Endothelial cell of umbilical vein (primary cell): ENCODE data around the gene ZNF148. TPM values are rescaled to one million over a fixed set of nuclear protein-coding genes. Genes with fewer than 3 reads are reported as not detected.

Experiments
- BruUV-seq: library from RNA; stranded (reverse); fragments of 400-500 nt; replicated peaks from 2 replicates; lab custom pipeline; 2021; lab: Mats Ljungman, UMichigan
- CTCF ChIA-PET: fragments of 300-600, 350-600 bp; sonication (Branson Sonifier 250); formaldehyde crosslinking; loops from one replicate; lab custom pipeline; 2021; ENCODE audit warnings: antibody characterized with exemption, inconsistent platforms; lab: Charles Lee
- POLR2A ChIA-PET: fragments of 300-600, 350-600 bp; sonication (Branson Sonifier 250); formaldehyde crosslinking; loops from one replicate; lab custom pipeline; 2021; ENCODE audit warnings: antibody characterized with exemption, inconsistent platforms; lab: Charles Lee
- DNase-seq: peaks from one replicate; pipeline ENCODE4 v3.0.0-alpha.2; 2011; ENCODE audit warnings: low read depth, low spot score
- FAIRE-seq: peaks from 2 replicates; lab custom pipeline; 2011; peaks lifted over from hg19 to GRCh38; lab: Jason Lieb, UNC
- H2AFZ ChIP-seq: 2 replicates; pipeline ENCODE4 v1.6.0; 2012; ENCODE audit warnings: low read depth, low read length, control low read depth, inconsistent platforms
- H3K27ac ChIP-seq: 2 replicates; pipeline ENCODE4 v1.5.1; 2011; ENCODE audit warnings: low read depth, mild to moderate bottlenecking, control low read depth, low read length, moderate library complexity; ENCODE audit not compliant: insufficient read depth
- H3K27me3 ChIP-seq, 2 experiments: 2 replicates each; pipeline versions ENCODE4 v1.6.0 to v1.6.1; 2011; ENCODE audit warnings: low read length in 2 of 2, mixed read lengths in 1 of 2; ENCODE audit not compliant: control insufficient read depth in 2 of 2, insufficient read depth in 2 of 2
- H3K36me3 ChIP-seq, 2 experiments: 2 replicates in 1 of 2; 3 replicates in 1 of 2; pipeline ENCODE4 v1.5.1; 2011; ENCODE audit warnings: low read length in 2 of 2, mild to moderate bottlenecking in 1 of 2, moderate library complexity in 1 of 2; ENCODE audit not compliant: control insufficient read depth in 2 of 2, insufficient read depth in 2 of 2; ENCODE audit errors: extremely low read depth in 1 of 2
- H3K4me1 ChIP-seq: 3 replicates; pipeline ENCODE4 v1.5.1; 2011; ENCODE audit warnings: mild to moderate bottlenecking, low read length; ENCODE audit not compliant: control insufficient read depth, insufficient read depth; ENCODE audit errors: extremely low read depth
- H3K4me2 ChIP-seq: 2 replicates; pipeline ENCODE4 v1.6.1; 2011; ENCODE audit warnings: low read length, control low read depth, mixed read lengths; ENCODE audit not compliant: insufficient read depth
- H3K4me3 ChIP-seq, 3 experiments: fragments of 200-600 bp in 1 of 3; sonication (generic), shearing (Covaris generic) in 1 of 3; replicated peaks in 1 of 3; 2 replicates each; pipeline ENCODE4 v1.5.1; 2011 to 2016; ENCODE audit warnings: control low read depth in 3 of 3, low read length in 3 of 3, mild to moderate bottlenecking in 2 of 3, inconsistent platforms in 1 of 3, low read depth in 1 of 3, moderate library complexity in 1 of 3; ENCODE audit not compliant: insufficient read depth in 1 of 3
- H3K79me2 ChIP-seq: 2 replicates; pipeline ENCODE4 v1.6.0; 2012; ENCODE audit warnings: low read length, inconsistent platforms; ENCODE audit not compliant: control insufficient read depth, insufficient read depth
- H3K9ac ChIP-seq: replicated peaks from 2 replicates; pipeline ENCODE3; 2011; ENCODE audit warnings: low read length, control low read depth; ENCODE audit not compliant: insufficient read depth; ENCODE audit errors: extremely low read depth
- H3K9me1 ChIP-seq: replicated peaks from 3 replicates; pipeline ENCODE4 v1.6.0; 2011; ENCODE audit warnings: mild to moderate bottlenecking, low read length; ENCODE audit not compliant: control insufficient read depth, insufficient read depth; ENCODE audit errors: extremely low read depth
- H3K9me3 ChIP-seq: replicated peaks from 2 replicates; pipeline ENCODE4 v1.5.1; 2012; ENCODE audit warnings: low read length, inconsistent platforms; ENCODE audit not compliant: control insufficient read depth, insufficient read depth
- H4K20me1 ChIP-seq: replicated peaks from 2 replicates; pipeline ENCODE3; 2011; ENCODE audit warnings: mild to moderate bottlenecking, low read length; ENCODE audit not compliant: control insufficient read depth, insufficient read depth; ENCODE audit errors: extremely low read depth
- CTCF ChIP-seq, 2 donors: IDR thresholded peaks; 1 replicate in 1 of 2; 2 replicates in 1 of 2; pipeline ENCODE4 v1.5.1; 2011; ENCODE audit warnings: low read length in 2 of 2, mild to moderate bottlenecking in 2 of 2, moderate library complexity in 2 of 2, control low read depth in 1 of 2, inconsistent platforms in 1 of 2, low read depth in 1 of 2; ENCODE audit not compliant: insufficient read depth in 1 of 2; ENCODE audit errors: extremely low read depth in 1 of 2
- EZH2 ChIP-seq: IDR thresholded peaks from 2 replicates; pipeline ENCODE4 v1.6.1; 2012; ENCODE audit warnings: borderline replicate concordance, low read depth, mild to moderate bottlenecking, moderate library complexity, low read length, inconsistent platforms; ENCODE audit not compliant: severe bottlenecking
- FOS ChIP-seq: IDR thresholded peaks from 2 replicates; pipeline ENCODE4 v1.6.1; 2011; ENCODE audit warnings: mild to moderate bottlenecking, low read length, moderate library complexity, borderline replicate concordance; ENCODE audit not compliant: insufficient read depth
- GATA2 ChIP-seq: IDR thresholded peaks from 2 replicates; pipeline ENCODE4 v1.7.0; 2011; ENCODE audit warnings: low read depth, mild to moderate bottlenecking, moderate library complexity, mixed read lengths, low read length; ENCODE audit not compliant: insufficient read length, insufficient read depth
- JUN ChIP-seq: IDR thresholded peaks from 2 replicates; pipeline ENCODE4 v1.6.1; 2011; ENCODE audit warnings: borderline replicate concordance, low read depth; ENCODE audit not compliant: insufficient read length, insufficient read depth
- MAX ChIP-seq: IDR thresholded peaks from 2 replicates; pipeline ENCODE4 v1.6.1; 2011; ENCODE audit not compliant: insufficient read depth, insufficient read length
- MYC ChIP-seq: IDR thresholded peaks from one replicate; pipeline ENCODE4 v1.6.1; 2011; ENCODE audit warnings: mild to moderate bottlenecking, low read depth, low read length
- POLR2A ChIP-seq: IDR thresholded peaks from 2 replicates; pipeline ENCODE4 v1.6.1; 2012; ENCODE audit warnings: low read depth, mild to moderate bottlenecking, control low read depth, low read length
- POLR2AphosphoS5 ChIP-seq: IDR thresholded peaks from 2 replicates; pipeline ENCODE4 v1.6.1; 2012; ENCODE audit warnings: low read depth, mild to moderate bottlenecking, control low read depth, low read length, moderate library complexity; ENCODE audit not compliant: insufficient read depth
- dilution Hi-C: fragments of 300-500 bp; cut with MboI; formaldehyde crosslinking; loops from one replicate; pipeline ENCODE4 v1.15.0; 2019; ENCODE audit warnings: low sequenced_read_pairs; ENCODE audit not compliant: extremely low pct_ligation_motif_present
- intact Hi-C: fragments of 100-400 bp; cut with micrococcal nuclease; formaldehyde crosslinking; loops from one replicate; pipeline ENCODE4 v1.10.0; 2022
- polyA plus RNA-seq, 4 experiments: library from polyadenylated mRNA; depleted of rRNA in 3 of 4; stranded (reverse) in 3 of 4; unstranded in 1 of 4; fragments of >200 nt; gene quantifications; 2 replicates each; pipeline versions ENCODE4 v1.2.1 to v1.2.3, GENCODE V29; 2011 to 2012; ENCODE audit warnings: missing spikeins in 1 of 4
- total RNA-seq: library from RNA; stranded (reverse); gene quantifications from 2 replicates; pipeline ENCODE4 v1.2.3, GENCODE V29; 2021

Gene ZNF148
- total and polyA plus RNA-seq, 2 donors (not counting 3 experiments of a cell fraction or from before 2014, with no cell fraction given) = 8.0 to 41.3 TPM

- Histone ChIP-seq H3K9me3 (no peaks in the 10 kb centered on the region), H3K27me3 (no peaks in the 10 kb centered on the region), H3K4me1 (peaks cover 3% of the 10 kb centered on the region), H3K9ac (no peak overlapping the region), H3K4me2 (no peak overlapping the region), H3K79me2 (peaks cover 92% of the 10 kb centered on the region), H3K9me1 (no peaks in the 10 kb centered on the region), H2AFZ (no peak overlapping the region), H3K27ac (no peak overlapping the region), H4K20me1 (peaks cover 11% of the 10 kb centered on the region), H3K36me3 (no peaks in the 10 kb centered on the region), H3K4me3 (no peak overlapping the region)
- ChIA-PET CTCF (no interaction called here), POLR2A (no interaction called here)
- FAIRE-seq (no peak), DNase-seq (no peak)
- intact Hi-C loops = no loop called here
- BruUV-seq = no TSS peak
- TF ChIP-seq GATA2 = no peak
- no peak for TF ChIP-seq JUN
- no peak for TF ChIP-seq POLR2A
- no peak for TF ChIP-seq MAX
- no peak for TF ChIP-seq POLR2AphosphoS5
- TF ChIP-seq FOS = no peak
- no peak for TF ChIP-seq EZH2
- TF ChIP-seq CTCF (IDR thresholded peaks at IDR 0.05; ENCODE audit: extremely low read depth in 1 of 2, insufficient read depth in 1 of 2, low read depth in 1 of 2, low read length in 2 of 2) = no peak
- no peak for TF ChIP-seq MYC
- dilution Hi-C loops = no loop called here
Measured at GRCh38 chr3:125358923-125359322, 16.2 kb downstream of the ZNF148 start.
